Activated CD4-positive, alpha-beta T cell treated with anti-CD3 and anti-CD28 coated beads, Interleukin-2, Interleukin-4, amounts not matched to agents 100 ng/mL and 50 ng/mL, durations not matched to agents 16 hours and 8 hours (primary cell): ENCODE data around the gene MRTFA.

ENCODE experiments used
- DNase-seq: peaks from one replicate; pipeline ENCODE4 v3.0.0-alpha.2; 2020; ENCODE audit warnings: low spot score

The MRTFA gene

DNA sequence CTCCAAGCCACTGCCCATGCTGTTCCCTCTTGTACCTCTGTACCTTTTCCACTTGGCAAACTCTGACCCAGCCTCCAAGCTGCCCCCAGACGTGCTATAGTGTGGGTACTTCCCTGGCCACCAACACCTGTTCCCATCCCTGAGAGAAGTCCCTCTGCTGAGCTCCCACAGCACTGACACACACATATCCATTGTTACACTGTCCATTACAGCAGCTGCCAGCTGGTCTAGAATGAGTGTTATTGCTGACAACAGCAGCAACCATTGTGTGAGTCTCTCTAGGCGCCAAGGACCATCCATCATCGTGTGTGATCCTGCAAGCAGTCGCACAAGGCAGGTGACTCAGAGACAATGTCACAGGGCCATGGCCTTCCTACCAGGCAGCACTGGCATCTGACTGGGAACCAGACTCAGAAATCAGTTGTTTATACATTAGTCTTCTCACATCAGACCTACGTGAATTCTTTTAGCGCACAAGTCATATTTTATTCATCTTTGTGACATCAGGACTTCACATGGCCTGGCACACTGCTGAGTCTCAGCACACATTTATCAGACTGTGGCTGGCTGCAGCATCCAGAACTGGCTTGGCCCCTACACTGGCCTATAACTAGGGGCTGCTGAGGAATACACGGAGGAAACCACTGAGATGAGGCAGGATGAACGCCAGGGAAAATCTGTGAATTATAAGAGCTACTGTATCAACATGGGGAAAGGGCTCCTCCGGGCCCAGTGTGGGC lies 209.8 kb downstream of the MRTFA start:
- no peak for DNase-seq

DNA sequence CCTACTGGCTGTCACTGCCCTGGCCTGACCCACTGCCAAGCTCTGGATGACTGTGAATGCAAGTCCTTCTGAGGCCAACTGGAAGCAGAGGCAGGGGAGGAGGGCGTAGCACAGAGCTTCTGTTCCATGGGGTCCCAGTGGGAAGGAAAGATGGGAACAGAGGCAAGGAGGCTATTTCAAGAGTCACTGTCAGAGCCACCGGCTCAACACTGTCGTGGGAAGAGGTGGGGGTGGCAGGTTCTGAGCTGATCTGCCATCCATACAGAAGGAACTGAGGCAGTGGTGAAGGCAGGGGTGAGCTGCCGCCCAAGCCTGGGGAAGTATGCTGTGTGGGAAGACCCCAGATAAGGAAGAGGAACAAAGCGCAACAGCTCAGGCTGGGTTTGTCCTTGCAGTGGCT lies 211.4 kb downstream of the MRTFA start:
- no peak for DNase-seq

DNA sequence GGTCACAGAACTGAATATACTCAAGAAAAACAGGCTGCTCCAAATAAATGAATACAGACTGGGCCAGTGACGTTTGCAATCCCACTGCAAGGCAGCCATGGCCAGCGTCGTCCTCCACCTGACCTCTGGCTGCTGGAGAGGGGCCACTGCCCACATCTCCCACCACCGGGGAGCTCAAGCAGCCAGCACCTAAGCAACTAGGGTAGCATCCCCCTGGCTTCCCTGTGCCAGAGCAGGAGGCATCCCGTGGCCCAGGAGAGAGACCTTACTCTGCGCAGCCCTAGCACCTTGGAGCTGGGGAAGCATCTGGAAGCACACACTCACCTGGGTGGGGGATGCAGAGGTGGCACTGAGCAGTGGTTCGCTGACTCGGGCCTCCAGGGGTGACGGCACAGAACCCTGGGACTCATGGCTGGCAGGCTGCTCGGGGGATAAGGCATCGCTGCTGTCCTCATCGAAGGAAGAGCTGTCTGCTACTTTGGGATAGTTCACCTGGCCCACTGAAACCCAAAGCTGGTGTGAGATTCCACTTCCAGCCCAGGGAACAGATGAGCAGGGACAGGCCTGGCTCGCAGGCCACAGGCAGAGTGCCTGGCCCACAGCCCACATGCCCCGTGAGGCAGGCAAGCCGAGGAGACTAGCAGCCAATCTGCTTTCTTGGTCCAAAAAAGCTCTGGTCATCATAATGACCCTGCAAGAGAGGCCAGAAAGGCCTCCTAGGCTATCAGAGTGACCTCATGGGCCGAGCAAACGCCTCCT lies 212.5 kb downstream of the MRTFA start:
- DNase-seq = no peak

DNA sequence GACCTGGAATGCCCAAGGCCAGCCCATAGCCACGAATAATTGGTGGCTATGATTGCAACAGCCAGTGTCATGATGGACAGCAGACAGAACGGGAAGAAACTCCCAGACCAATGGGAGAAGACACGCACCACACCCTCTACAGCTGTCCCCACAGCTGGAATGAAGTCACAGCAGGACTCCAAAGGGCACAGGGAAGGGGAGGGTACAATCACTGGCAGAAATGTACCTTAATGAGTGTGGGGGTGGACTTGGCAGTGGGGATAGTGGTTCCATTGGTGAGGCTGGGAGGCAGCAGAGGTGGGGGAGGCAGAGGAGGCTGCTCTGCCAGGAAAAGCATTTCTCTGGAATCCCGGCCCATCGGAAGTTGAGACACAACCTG lies 213.2 kb downstream of the MRTFA start:
- DNase-seq = no peak

DNA sequence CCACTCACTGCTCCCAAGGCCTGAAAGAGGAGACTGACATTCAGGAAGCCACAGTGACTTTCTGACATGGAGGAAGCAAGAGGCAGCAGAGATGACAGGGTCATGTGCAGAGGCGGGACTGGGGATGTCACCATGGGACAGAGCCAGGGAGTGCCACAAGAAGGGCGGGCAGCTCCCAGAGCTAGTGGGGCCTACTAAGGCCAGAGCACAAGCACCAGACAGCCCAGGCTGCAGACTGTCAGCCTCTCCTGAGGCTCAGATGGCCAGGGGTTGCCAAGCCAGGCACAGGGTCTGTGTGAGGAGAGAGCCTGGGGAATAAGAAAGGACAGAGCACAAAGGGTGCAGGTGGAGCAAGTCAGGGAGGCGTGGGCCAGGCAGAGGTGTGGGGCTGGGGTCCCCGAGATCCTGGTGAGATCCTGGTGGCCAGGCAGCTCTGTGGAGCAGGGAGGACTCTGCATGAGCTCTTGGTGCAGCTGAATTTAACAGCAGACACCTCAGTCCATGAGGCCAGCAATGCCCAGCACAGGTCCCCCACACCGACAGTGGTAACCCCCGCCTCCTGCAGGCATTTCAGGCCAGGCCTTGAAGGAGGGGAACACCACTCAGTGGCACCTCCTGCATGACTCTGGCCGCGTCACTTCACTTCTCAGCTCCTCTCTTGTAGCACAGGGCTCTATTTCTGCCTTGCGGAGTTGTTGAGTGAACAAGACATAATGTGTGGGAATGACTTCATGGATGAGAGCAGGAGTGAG lies 213.8 kb downstream of the MRTFA start:
- no peak for DNase-seq

DNA sequence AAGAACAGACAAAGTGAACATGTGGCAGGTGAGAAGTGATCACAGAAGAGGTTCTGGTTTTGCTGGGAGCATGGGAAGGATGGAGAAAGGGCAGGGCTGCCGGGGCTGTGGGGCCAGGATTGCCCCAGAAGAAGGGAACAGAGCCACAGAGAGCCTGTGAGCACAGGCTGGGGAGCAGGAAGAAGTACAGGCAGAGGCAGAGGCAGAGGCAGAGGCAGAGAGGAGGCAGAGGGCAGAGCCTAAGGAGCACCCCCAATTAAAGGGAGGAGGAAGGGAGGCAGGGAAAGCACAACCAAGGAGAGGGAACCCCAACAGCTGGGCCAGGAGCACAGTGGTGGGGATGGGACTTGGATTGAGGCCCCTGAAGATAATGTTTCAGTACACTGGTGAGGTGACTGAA lies 214.6 kb downstream of the MRTFA start:
- no peak for DNase-seq

DNA sequence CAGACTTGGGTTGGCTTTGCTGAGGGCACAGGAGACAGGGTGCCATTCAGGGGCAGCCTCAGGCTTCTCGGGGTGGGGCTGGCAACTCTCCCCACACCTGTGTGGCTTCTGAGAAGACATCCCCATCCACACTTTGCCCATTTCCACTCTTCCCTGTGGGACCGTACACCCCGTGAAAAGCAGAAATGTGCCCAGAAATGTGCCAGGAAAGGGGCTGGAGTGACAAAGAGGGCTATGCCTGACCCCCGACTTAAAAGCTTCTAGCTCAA lies 215.5 kb downstream of the MRTFA start:
- DNase-seq = no peak

DNA sequence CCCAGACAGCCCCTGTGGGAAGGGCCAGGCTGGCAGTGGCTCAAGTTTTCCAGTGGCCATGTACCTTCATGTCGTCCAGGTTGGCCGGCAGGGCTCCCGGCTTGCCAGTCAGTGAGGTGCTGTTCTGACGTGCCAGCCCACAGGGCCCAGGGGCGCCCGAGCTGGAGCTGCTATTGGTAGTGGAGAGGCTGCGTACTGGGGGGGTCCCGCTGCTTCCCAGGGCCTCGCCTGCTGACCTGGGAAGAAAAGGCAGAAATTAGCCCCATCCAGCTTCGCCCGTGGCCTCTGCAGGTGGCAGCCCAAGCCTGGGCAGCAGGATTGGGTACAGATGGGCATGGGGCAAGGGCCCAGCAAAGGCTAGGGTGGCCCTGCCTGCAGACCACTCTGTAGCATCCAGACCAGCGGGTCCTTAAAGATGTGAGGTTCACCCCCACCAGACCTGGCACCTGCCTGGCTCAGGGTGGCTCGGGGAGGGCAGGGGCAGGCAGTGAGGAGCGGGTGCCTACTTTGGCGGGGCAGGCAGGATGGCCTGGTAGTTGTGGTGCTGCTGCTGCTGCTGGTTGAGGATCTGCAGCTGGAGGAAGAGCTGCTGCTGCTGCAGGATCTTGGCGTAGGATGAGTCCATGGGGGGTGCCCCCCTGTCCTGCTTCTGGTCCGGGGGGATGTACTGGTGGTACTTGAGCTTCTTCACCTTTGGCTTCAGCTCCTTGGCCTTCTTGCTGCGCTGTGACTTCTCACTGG lies 216.0 kb downstream of the MRTFA start:
- DNase-seq = no peak

DNA sequence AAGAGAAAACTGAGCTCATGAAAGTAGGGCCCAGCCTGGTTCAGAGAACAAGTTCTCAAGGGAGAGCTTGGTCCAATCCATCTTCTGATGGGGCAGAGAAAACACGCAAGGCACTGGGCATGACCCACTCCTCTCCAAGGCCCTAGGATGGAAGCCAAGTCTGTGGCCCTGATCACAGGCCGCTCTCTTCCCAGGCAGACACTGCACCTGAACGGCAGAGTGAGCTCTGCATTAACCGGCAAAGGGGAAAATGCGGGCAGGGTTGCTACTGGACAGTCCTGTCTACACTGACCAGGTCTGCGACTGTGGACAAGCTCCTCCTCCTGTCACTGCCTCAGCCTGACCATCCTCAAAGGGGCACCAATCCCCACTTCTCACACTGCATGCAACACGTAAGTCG lies 216.8 kb downstream of the MRTFA start:
- DNase-seq = no peak

DNA sequence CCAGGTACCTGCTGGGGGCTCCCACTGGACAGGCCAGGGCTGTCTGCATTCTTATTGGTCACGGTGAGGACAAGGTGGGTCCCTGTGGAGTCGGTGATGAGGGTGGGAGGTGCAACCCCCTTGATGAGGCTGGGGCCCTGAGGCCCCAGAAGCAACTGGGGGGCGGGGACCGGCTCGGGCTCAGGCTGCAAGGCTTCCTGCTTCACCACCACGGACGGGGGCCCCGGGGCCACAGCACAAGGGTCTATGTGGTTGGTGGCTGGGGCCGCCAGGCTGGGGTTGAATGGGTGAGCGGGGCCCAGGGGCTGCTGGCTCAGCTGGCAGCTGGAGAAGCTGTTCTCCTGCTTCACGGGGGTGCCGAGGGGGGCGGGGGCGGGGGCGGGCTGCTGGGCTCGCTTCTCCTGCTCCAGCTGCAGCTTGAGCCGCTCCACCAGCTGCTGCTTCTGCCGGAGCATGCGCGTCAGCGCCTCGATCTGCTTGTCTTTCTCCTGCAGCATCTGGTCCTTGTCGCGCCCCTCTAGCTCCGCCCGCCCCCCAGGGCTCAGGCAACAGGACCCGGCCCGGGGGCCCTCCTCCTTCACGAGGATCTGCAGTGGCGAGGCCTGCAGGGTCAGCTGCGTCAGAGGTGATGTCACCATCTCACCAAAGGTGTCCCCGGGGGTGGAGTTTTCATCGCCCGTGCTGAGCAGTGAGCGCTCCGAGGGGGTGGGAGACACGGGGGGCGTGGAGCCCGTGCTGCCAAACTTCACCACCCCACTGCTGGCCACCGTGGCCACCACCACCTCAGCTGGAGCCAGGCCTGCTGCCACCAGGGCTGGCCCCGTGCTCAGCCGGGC lies 217.9 kb downstream of the MRTFA start:
- no peak for DNase-seq

DNA sequence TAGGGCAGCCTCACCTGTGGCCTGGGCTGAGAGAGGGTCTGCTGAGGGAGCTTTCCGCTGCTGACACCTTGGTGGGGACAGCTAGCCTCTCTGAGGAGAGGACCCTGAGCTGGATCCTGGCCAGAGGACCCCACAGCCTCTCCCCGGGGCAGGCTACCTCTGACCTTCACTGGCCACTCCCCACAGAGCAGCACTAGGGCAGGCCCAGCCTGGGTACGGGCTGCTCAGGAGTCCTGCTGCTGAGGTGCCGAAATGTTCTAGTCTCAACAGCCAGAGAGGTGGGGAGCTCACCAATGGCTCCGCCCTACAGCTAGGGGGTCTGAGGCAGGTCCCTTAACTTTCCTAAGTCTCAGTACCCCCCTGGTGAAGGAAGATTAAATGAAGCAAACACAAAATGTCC lies 218.6 kb downstream of the MRTFA start:
- DNase-seq = no peak

DNA sequence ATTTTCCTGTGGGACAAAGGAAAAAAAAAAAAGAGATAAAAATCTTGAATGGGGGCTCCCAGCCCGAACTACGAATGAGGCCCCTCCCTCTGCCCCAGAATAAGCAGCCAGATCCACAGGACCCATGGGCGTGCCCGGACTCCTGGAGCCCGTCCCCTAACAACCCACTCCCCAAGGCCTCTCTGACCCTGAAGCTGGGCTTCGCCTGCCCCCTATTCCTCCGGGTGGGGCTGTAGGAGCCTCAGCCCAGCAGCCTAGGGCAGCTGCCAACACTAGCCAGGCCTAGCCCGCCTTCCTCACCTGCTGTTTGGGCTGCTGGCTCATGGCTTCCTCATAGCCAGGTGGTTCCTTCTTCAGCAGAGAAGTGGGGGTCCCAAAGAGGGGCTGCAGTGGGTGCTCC lies 219.5 kb downstream of the MRTFA start:
- DNase-seq = no peak

DNA sequence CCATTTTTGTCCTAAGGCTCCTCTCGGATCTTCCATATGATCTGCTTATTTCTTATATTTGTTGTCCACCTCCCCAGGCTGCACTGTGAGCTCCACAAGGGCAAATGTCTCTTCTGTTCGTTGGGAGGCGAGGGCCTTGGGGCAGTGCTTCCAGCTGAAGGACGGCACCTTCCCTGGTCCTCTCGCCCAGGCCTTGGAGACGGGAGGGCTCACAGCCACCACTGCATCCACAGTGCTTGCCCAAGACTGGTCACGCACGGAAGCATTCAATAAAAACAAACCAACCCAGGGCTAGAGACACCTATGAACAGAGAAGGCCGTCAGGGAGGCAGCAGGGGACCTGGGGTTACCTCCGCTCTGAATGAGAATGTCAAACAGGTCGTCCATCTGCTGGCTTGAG lies 219.9 kb downstream of the MRTFA start:
- no peak for DNase-seq

DNA sequence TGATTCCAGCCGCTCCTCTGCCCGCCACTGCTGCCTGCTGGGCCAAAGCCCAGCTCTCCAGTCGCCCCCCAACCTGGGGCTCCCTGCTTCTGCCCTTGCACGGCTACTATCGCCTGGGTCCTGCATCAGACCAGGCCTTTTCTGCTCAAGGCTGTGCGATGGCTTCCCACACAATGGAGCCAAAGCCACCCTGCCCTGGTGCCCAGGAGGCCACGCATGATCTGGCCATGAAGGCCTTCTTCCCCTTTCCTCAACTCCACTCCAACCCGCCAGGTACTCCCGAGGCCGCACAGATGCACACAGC lies 220.3 kb downstream of the MRTFA start:
- DNase-seq = no peak

DNA sequence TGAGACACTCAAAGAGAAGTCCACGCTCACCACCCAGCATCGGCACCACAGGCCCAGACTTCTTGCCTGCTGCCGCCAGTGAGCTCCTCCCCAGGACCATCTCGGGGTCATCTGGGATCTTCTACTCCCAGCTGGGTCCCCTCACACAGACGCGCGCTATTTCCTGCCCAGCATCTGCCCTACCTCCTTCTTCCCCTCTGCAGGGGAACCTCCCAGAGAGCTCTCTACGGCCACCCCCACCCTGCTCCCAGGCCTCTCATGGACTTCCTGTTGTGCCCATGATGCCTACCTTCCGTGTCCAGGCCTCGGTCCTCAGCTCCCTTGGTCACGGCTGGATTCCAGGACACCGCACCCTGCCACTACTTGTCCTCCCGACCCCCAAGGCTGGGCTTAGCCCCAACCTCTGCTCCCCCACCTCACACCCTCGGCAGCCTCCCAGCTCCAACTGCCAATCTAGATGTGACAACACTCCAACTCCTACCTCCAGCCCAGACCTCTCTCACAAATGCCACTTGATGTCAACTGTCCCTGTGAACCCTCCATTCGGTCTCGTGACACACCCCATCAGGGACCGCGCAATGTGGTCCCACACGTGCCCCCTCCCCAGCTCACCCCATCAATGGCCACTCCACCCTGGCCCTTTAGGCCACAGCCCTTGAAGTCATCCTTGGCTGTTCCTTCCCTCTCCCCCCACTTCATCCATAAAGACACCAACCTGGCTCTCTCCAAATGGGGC lies 220.8 kb downstream of the MRTFA start:
- DNase-seq = no peak

DNA sequence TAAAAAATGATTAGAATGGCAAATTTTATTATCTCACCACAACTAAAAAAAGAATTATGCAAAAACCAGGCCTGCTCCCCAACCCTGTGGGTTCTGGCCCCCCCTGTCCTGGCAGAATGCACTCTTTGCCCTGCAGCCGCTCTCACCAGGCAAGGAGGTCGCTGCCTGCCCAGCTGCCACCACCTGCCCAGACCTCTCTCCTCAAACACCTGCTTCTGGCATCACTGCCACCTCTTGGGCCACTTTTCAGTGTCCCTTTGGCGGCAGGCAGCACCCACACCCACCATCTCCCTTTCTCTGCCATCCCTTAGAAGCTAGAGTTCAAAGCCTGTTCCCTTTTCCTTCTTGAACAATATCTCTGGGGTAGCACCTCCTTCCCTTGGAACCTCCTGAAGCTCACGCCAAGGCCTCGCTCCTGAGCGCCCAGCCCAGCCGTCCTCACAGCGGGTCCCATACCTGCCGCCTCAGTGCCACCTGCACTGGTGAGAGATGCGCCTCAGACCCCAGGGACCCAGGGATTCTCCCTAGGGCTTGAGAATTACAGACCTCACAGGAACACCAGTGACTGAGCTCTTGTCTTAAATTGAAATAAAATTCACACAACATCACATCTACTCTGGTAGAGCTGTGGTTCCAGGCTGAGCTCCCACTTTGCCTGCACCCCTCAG lies 221.5 kb downstream of the MRTFA start:
- DNase-seq = no peak

DNA sequence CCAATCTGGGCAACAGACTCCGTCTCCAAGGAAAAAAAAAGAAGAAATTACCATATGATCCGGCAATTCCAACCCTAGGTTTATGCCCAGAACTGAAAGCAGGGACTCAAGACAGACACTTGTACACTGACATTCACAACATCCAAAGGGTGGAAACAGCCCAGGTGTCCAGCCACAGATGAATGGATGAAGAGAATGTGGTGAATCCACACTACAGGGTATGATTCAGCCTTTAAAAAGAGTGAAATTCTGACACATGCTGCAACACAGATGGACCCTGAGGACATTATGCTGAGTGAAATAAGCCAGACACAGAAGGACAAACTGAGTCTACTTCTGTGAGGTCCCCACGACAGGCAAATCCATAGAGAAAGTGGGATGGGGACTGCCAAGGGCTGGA lies 222.2 kb downstream of the MRTFA start:
- no peak for DNase-seq

DNA sequence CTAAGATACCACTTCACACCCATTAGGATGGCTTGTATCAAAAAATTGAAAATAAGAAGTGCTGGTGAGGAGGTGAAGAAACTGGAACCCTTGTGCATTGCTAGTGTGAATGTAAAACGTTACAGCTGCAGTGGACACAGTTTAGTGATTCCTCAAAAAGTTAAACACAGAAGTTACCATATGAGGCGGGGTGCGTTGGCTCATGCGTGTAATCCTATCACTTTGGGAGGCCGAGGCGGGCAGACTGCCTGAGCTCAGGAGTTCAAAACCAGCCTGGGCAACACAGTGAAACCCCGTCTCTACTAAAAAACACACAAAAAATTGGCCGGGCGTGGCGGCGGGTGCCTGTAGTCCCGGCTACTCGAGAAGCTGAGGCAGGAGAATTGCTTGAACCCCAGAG lies 222.6 kb downstream of the MRTFA start:
- DNase-seq = no peak

DNA sequence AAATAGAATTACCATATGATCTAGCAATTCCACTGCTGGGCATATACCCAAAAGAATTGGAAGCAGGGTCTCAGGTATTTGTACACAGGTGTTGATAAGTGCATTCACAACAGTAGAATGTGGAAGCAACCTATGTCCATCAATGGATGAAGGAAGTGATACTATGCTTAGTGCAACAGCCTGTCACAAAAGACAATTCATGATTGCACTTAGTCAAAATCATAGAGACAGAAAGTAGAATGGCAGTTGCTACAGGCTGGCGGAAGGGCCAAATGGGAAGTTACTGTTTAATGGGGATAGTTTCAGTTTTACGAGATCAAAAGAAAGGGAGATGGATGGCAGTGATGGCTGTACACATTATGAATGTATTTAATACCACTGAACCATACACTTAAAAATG lies 224.1 kb downstream of the MRTFA start:
- peak; percentile 46 for DNase-seq

DNA sequence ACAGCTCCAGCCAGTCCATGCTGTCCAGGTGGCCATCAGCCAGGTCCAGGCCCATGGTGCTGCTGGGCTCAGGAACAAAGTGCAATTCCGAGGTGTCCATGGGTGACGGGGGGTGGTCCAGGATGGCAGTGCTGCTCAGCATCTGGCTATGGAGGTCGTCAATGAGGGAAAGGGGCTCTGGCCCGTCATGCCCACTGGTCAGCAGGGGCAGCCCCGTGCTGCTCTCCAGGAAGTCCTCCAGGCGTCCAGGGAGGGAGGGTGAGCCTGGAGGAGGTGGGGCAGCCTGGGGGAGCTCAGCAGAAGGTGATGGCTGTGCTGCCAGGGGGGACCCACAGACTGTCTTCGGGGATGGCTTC lies 225.0 kb downstream of the MRTFA start:
- no peak for DNase-seq
